ENCODE data around the gene CENPM. TPM values are rescaled to one million over a fixed set of nuclear protein-coding genes. Genes with fewer than 3 reads are reported as not detected.

Gene CENPM
- total and polyA plus RNA-seq, 7 donors = 0.52 to 2.3 (median 1.1) TPM; not detected in 1

DNA sequence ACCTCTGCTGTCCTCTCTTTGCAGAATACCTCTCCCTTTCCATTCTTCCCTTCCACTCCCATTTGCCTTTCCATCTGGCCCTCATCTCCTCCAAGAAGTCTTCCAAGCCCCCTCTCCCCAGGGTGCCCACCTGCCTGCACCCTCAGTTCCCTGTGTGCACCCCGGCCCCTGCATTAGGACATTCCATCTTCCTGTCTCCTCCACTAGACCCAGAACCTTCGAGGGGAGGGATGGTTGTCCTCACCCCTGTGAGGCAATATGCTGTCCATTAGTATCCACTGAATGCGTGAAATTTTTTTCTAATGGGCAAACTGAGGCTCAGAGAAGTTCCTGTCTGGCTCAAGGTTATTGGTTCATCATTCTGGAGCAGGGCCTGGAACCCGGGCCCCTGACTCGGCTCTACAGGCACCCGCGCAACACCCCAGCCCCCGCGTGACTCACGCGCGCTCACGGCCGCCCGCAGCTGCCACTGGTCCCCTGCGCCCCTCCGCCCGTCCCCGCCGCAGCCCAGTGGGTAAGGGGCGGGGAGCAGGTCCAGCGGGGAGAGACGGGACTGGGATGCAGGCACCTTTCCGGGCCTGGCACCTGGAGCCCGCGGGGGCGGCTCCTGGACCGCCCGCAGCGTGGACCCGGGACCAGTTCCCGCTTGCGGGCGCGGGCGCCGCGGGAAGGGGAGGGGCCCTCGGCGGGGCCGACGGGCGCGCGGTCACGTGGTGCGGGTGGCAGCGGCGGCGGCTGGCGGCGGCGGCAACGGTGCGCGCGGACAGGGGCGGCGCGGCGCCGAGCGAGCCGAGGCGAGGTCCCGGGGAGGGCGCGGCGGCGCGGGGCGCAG lies 29.3 kb upstream of the CENPM start:
- H3K27ac ChIP-seq = no peak overlapping the region
- no peaks in the 10 kb centered on the region for H3K36me3 ChIP-seq (ENCODE audit: insufficient read depth in 1 of 2, low read depth in 1 of 2)
- peaks cover 0 to 57% (median 2%) of the 10 kb centered on the region in 3 donors for H3K27me3 ChIP-seq (ENCODE audit: insufficient read depth in 3 of 3, low read length in 2 of 3)
- DNase-seq = peak in 1 of 2 donors; percentile 66
- WGBS, 3 donors = 2 to 7% (median 3%) methylated on average over 19 to 72 of the region's 72 CpGs
- intact Hi-C loops (cut with DNase I) = loop anchor here (5.0 to 10.0 kb wide), 2 partner anchors 156 to 459 kb away; partner anchors contain the start of genes CYP2D6 (in 1 of the 2) and NFAM1 (in 1 of the 2)
- no peaks in the 10 kb centered on the region for H3K4me1 ChIP-seq
- H3K9me3 ChIP-seq = no peaks in the 10 kb centered on the region
- peak overlapping the region; percentile 65 for H3K4me3 ChIP-seq
- ATAC-seq = peak; percentile 45 to 90 (median 78)
- TF ChIP-seq, protein P1, sequence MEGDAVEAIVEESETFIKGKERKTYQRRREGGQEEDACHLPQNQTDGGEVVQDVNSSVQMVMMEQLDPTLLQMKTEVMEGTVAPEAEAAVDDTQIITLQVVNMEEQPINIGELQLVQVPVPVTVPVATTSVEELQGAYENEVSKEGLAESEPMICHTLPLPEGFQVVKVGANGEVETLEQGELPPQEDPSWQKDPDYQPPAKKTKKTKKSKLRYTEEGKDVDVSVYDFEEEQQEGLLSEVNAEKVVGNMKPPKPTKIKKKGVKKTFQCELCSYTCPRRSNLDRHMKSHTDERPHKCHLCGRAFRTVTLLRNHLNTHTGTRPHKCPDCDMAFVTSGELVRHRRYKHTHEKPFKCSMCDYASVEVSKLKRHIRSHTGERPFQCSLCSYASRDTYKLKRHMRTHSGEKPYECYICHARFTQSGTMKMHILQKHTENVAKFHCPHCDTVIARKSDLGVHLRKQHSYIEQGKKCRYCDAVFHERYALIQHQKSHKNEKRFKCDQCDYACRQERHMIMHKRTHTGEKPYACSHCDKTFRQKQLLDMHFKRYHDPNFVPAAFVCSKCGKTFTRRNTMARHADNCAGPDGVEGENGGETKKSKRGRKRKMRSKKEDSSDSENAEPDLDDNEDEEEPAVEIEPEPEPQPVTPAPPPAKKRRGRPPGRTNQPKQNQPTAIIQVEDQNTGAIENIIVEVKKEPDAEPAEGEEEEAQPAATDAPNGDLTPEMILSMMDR (IDR thresholded peaks at IDR 0.05) = no peak

DNA sequence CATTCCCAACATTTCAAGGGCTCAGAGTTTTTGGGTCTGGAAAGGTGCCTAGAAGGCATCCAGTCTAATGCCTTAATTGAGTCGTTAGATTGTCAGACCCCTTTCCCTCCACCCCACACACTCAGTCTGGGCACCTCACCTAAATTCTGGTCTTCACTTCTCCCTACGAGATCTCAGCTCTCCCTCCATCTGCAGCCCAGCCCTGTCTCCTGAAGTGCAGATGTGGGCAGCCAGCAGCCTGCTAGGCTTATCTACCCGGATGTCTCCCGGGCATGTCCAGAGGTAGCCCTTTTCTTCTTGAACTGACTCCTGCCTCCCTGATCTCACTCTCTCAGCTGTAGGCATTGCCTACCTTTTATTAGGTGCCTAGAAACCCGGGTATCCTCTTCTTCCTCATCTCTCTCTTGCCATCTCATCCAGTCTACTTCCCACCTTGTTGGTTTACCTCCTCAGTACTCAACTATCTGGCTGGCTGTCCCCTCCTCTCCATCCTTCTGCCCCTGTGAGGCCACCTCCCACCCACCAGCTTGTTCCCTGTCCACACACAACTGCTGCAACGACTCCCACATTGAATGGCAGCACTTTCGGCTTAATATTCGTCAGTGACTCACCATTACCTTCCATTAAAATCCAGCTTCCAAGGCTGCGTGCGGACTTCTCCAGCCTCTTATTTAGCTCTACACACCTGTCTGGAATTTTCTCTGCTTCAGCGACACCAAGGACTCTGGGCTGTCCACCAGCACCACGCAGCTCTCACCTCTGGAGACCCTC lies 28.5 kb upstream of the CENPM start:
- Histone ChIP-seq H3K36me3 (ENCODE audit: insufficient read depth in 1 of 2, low read depth in 1 of 2) (no peaks in the 10 kb centered on the region), H3K27me3 (ENCODE audit: insufficient read depth in 3 of 3, low read length in 2 of 3) (peaks cover 0 to 57% (median 2%) of the 10 kb centered on the region in 3 donors), H3K27ac (no peak overlapping the region), H3K9me3 (no peaks in the 10 kb centered on the region), H3K4me1 (no peaks in the 10 kb centered on the region), H3K4me3 (no peak overlapping the region)
- TF ChIP-seq, protein P1 (IDR thresholded peaks at IDR 0.05) = no peak
- WGBS, 3 donors = 47 to 57% (median 50%) methylated on average over 12 of the region's 12 CpGs
- intact Hi-C loops (cut with DNase I) = loop anchor here (5.0 to 10.0 kb wide), 2 partner anchors 157 to 459 kb away; partner anchors contain the start of genes CYP2D6 (in 1 of the 2) and NFAM1 (in 1 of the 2)
- no peak for DNase-seq
- peak in 1 of 4 donors; percentile 24 for ATAC-seq

DNA sequence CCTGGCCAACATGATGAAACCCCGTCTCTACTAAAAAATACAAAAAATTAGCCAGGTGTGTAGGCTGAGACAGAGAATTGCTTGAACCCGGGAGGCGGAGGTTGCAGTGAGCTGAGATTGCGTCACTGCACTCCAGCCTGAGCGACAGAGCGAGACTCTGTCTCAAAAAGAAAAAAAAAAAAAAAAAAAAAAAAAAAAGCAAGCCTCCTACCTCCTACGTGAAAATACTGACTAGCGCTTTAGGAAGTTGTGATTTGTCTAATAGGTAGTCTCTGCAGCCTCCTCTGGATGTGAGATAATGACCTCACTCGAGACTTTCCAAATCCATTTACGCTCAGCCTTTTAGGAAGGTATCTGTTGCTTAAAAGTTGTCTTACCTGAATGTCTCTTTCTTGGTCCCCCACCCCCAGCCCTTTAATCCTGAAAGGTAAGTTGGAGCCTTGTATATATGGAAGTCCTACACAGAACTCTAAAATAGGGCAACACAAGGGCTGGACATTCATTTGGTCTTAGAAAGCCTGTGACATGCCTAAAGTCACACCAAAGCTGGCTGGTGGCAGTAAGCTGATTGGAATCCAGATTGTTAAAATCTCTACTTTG lies 27.8 kb upstream of the CENPM start:
- no peaks in the 10 kb centered on the region for H3K36me3 ChIP-seq (ENCODE audit: insufficient read depth in 1 of 2, low read depth in 1 of 2)
- no peak overlapping the region for H3K4me3 ChIP-seq
- no peak for ATAC-seq
- TF ChIP-seq, protein P1 (IDR thresholded peaks at IDR 0.05) = no peak
- no peak for DNase-seq
- intact Hi-C loops (cut with DNase I) = loop anchor here (5.0 to 10.0 kb wide), 2 partner anchors 158 to 460 kb away; partner anchors contain the start of genes CYP2D6 (in 1 of the 2) and NFAM1 (in 1 of the 2)
- H3K27me3 ChIP-seq (ENCODE audit: insufficient read depth in 3 of 3, low read length in 2 of 3) = peaks cover 0 to 57% (median 2%) of the 10 kb centered on the region in 3 donors
- WGBS, 3 donors = 64 to 73% (median 70%) methylated on average over 9 to 10 of the region's 10 CpGs
- H3K27ac ChIP-seq = no peak overlapping the region
- H3K9me3 ChIP-seq = no peaks in the 10 kb centered on the region
- no peaks in the 10 kb centered on the region for H3K4me1 ChIP-seq

DNA sequence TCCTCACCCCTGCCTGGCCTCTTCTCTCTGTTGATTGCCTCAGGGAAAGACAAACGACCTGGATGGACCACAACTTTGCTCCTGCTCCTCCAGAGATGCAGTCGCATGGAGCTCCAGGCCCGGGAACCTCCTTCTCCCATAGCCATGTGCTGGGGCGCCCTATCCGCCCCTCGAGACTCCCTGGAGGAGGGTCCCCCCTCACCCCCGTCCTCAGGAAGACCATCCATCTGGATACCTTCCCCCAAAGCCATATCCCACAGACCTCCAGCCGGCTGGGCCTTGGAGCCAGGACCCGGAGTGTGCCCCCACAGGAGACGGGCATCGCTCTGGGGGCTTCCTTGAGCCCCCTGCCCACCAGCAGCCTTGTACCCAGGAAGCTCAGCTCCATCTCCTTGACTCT lies 24.5 kb upstream of the CENPM start:
- H3K4me3 ChIP-seq = no peak overlapping the region
- WGBS, 3 donors = 82 to 86% (median 83%) methylated on average over 11 of the region's 11 CpGs
- TF ChIP-seq, protein P1 (IDR thresholded peaks at IDR 0.05) = no peak
- intact Hi-C loops (cut with DNase I) = loop anchor here in 1 of 2 donors (10.0 kb wide), 1 partner anchor 463 kb away; the partner anchor contains the start of gene NFAM1
- H3K27me3 ChIP-seq (ENCODE audit: insufficient read depth in 3 of 3, low read length in 2 of 3) = peaks cover 0 to 46% (median 2%) of the 10 kb centered on the region in 3 donors
- ATAC-seq (no peak), DNase-seq (no peak)
- H3K9me3 ChIP-seq = no peaks in the 10 kb centered on the region
- no peaks in the 10 kb centered on the region for H3K36me3 ChIP-seq (ENCODE audit: insufficient read depth in 1 of 2, low read depth in 1 of 2)
- H3K4me1 ChIP-seq = no peaks in the 10 kb centered on the region
- H3K27ac ChIP-seq = no peak overlapping the region

Measured in psoas muscle (tissue), 8 donors.